ENCODE measurements around the gene SAMMSON.

DNA sequence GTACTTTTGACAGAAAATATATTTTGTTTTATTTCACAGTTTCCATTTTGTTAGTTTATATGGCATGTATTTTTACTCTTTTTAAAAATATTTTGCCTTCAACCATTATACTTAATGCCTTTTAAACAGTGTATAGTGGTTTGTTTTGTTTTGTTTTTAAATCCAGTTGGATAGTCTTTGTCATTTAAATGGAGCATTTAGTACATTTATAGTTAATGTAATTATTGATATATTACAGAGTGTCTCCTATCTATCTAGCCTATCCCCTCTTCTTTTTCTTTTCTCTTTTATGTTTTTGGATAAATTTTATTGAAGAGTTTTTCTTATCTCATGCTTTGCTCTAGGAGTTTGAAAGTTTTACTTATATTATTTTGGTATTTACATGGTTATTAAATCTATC lies 3.6 kb downstream of the SAMMSON start:
- no peak for TF ChIP-seq POLR2AphosphoS5 (IDR thresholded peaks at IDR 0.05)
- TF ChIP-seq, protein P1, sequence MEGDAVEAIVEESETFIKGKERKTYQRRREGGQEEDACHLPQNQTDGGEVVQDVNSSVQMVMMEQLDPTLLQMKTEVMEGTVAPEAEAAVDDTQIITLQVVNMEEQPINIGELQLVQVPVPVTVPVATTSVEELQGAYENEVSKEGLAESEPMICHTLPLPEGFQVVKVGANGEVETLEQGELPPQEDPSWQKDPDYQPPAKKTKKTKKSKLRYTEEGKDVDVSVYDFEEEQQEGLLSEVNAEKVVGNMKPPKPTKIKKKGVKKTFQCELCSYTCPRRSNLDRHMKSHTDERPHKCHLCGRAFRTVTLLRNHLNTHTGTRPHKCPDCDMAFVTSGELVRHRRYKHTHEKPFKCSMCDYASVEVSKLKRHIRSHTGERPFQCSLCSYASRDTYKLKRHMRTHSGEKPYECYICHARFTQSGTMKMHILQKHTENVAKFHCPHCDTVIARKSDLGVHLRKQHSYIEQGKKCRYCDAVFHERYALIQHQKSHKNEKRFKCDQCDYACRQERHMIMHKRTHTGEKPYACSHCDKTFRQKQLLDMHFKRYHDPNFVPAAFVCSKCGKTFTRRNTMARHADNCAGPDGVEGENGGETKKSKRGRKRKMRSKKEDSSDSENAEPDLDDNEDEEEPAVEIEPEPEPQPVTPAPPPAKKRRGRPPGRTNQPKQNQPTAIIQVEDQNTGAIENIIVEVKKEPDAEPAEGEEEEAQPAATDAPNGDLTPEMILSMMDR (IDR thresholded peaks at IDR 0.05) = no peak
- TF ChIP-seq POLR2A (IDR thresholded peaks at IDR 0.05) = no peak
